HCT116 (cell line): ENCODE measurements around the gene C9orf50. TPM values are rescaled to one million over a fixed set of nuclear protein-coding genes. Genes with fewer than 3 reads are reported as not detected.
A peak's percentile ranks its signal among the peaks of the same experiment; 100 is the strongest.

Source experiments
- ATAC-seq: fragments of 200-7000 bp; cut with Tn5 transposase; 2 replicates; pipeline ENCODE4 v1.9.1; 2020; ENCODE audit warnings: mild to moderate bottlenecking, moderate library complexity
- BruUV-seq: library from RNA; stranded (reverse); fragments of 400-500 nt; replicated peaks from 2 replicates; lab custom pipeline; 2021; lab: Mats Ljungman, UMichigan
- CTCF ChIA-PET: fragments of 300-600 bp; sonication (Branson Sonifier 250); formaldehyde crosslinking; loops from one replicate; lab custom pipeline; 2021; ENCODE audit warnings: antibody characterized with exemption; lab: Charles Lee
- POLR2A ChIA-PET: fragments of 300-600, 350-600 bp; sonication (Branson Sonifier 250); formaldehyde crosslinking; loops from one replicate; lab custom pipeline; 2021; ENCODE audit warnings: antibody characterized with exemption; lab: Charles Lee
- RAD21 ChIA-PET, 2 experiments: fragments of 300-600 bp; sonication (Branson Sonifier 250); formaldehyde crosslinking; loops; one replicate each; lab custom pipeline; 2023; ENCODE audit warnings: low total read pairs in 2 of 2; ENCODE audit not compliant: uncharacterized antibody in 2 of 2, unreplicated experiment in 2 of 2, low non-redundant PET in 1 of 2; lab: Charles Lee
- DNase-seq: peaks from one replicate; pipeline ENCODE4 v3.0.0-alpha.2; 2010; ENCODE audit warnings: low read depth, low spot score
- H2AFZ ChIP-seq: fragments of 200-600 bp; shearing (Covaris generic), sonication (generic); 2 replicates; pipeline ENCODE4 v1.6.1; 2017; ENCODE audit warnings: low read depth, mixed run types, mixed read lengths, antibody characterized with exemption, low read length; ENCODE audit not compliant: poor library complexity, severe bottlenecking
- H3K27ac ChIP-seq: 2 replicates; pipeline ENCODE4 v1.5.1; 2012; ENCODE audit warnings: low read depth, low read length
- H3K27me3 ChIP-seq: fragments of 200-600 bp; sonication (generic); 2 replicates; pipeline ENCODE4 v1.6.1; 2016; ENCODE audit warnings: mixed run types, low read length, mixed read lengths; ENCODE audit not compliant: insufficient read depth
- H3K36me3 ChIP-seq, 2 experiments: fragments of 200-500 bp in 1 of 2; fragments of 200-600 bp in 1 of 2; sonication (Bioruptor generic) in 1 of 2; sonication (generic) in 1 of 2; 2 replicates each; pipeline versions ENCODE4 v1.5.1 to v1.6.1; 2014 to 2016; ENCODE audit warnings: low read length in 2 of 2, inconsistent platforms in 1 of 2, mixed read lengths in 1 of 2, mixed run types in 1 of 2; ENCODE audit not compliant: insufficient read depth in 2 of 2, control insufficient read depth in 1 of 2
- H3K4me1 ChIP-seq, 2 experiments: fragments of 200-600 bp in 1 of 2; sonication (generic) in 1 of 2; 2 replicates each; pipeline versions ENCODE4 v1.5.1 to v1.6.1; 2012 to 2017; ENCODE audit warnings: low read length in 2 of 2, inconsistent platforms in 1 of 2, mild to moderate bottlenecking in 1 of 2, mixed read lengths in 1 of 2, mixed run types in 1 of 2, moderate library complexity in 1 of 2; ENCODE audit not compliant: insufficient read depth in 2 of 2, control insufficient read depth in 1 of 2
- H3K4me2 ChIP-seq: fragments of 200-600 bp; sonication (generic); 2 replicates; pipeline ENCODE4 v1.6.1; 2017; ENCODE audit warnings: mixed run types, low read length, mixed read lengths
- H3K4me3 ChIP-seq, 2 experiments: fragments of 200-600 bp in 1 of 2; sonication (generic) in 1 of 2; replicated peaks in 1 of 2; 2 replicates each; pipeline ENCODE4 v1.5.1; 2011 to 2016; ENCODE audit warnings: low read length in 2 of 2, control low read depth in 1 of 2, low read depth in 1 of 2, mild to moderate bottlenecking in 1 of 2, mixed read lengths in 1 of 2, mixed run types in 1 of 2
- H3K79me2 ChIP-seq: fragments of 200-600 bp; sonication (generic); 2 replicates; pipeline ENCODE4 v1.6.1; 2017; ENCODE audit warnings: mild to moderate bottlenecking, mixed run types, low read length, moderate library complexity, mixed read lengths; ENCODE audit not compliant: insufficient read depth
- H3K9ac ChIP-seq: fragments of 200-600 bp; sonication (generic); 2 replicates; pipeline ENCODE4 v1.6.1; 2016; ENCODE audit warnings: low read length, mixed read lengths
- H3K9me2 ChIP-seq: fragments of 200-600 bp; sonication (generic), shearing (Covaris generic); 2 replicates; pipeline ENCODE4 v1.6.1; 2017; ENCODE audit warnings: mixed run types, mild to moderate bottlenecking, moderate library complexity; ENCODE audit not compliant: insufficient read depth
- H3K9me3 ChIP-seq, 2 experiments: fragments of 200-500 bp in 1 of 2; fragments of 200-600 bp in 1 of 2; sonication (Bioruptor generic) in 1 of 2; sonication (generic) in 1 of 2; 2 replicates each; pipeline ENCODE4 v1.6.1; 2014 to 2017; ENCODE audit warnings: low read length in 2 of 2, mixed read lengths in 2 of 2, inconsistent platforms in 1 of 2, low read depth in 1 of 2, mild to moderate bottlenecking in 1 of 2, mixed run types in 1 of 2, moderate library complexity in 1 of 2; ENCODE audit not compliant: control insufficient read depth in 1 of 2, insufficient read depth in 1 of 2
- H4K20me1 ChIP-seq: fragments of 200-600 bp; sonication (generic), shearing (Covaris generic); 2 replicates; pipeline ENCODE4 v1.6.1; 2017; ENCODE audit warnings: mixed run types, mild to moderate bottlenecking, moderate library complexity; ENCODE audit not compliant: insufficient read depth
- EZH2 ChIP-seq: fragments of 200-600 bp; sonication (generic); IDR thresholded peaks from 2 replicates; pipeline ENCODE4 v1.6.1; 2017; ENCODE audit warnings: antibody characterized with exemption, mixed run types
- SP1 ChIP-seq: IDR thresholded peaks from 2 replicates; pipeline ENCODE4 v1.6.1; 2012; ENCODE audit warnings: low read depth
- intact Hi-C: fragments of 100-400 bp; cut with micrococcal nuclease; formaldehyde crosslinking; loops from 2 replicates; pipeline ENCODE4 v1.10.0; 2022
- total RNA-seq: library from RNA; stranded (reverse); gene quantifications from one replicate; pipeline ENCODE4 v1.2.1, GENCODE V29; 2021; ENCODE audit not compliant: unreplicated experiment
- TF ChIP-seq, protein P1 (sequence below), 3 experiments: fragments of 200-600 bp in 1 of 3; sonication (generic) in 1 of 3; IDR thresholded peaks in 2 of 3; conservative IDR thresholded peaks in 1 of 3; 2 replicates each; pipeline ENCODE4 v1.5.1; 2012 to 2017; ENCODE audit warnings: low read depth in 2 of 3, low read length in 2 of 3, antibody characterized with exemption in 1 of 3, borderline replicate concordance in 1 of 3, control low read depth in 1 of 3, mild to moderate bottlenecking in 1 of 3, mixed read lengths in 1 of 3, mixed run types in 1 of 3, moderate library complexity in 1 of 3; ENCODE audit not compliant: insufficient read depth in 1 of 3
- TF ChIP-seq, protein P2 (sequence below): IDR thresholded peaks from 2 replicates; pipeline ENCODE4 v1.6.1; 2012

Gene C9orf50
- total RNA-seq, 1 experiment from 2014 or later = not detected

GRCh38 chr9:129604056-129604765 is 16.7 kb downstream of the C9orf50 start:
- Histone ChIP-seq H3K36me3 (no peaks in the 10 kb centered on the region), H3K4me2 (peak overlapping the region; percentile 51), H3K9me3 (no peaks in the 10 kb centered on the region), H3K79me2 (no peaks in the 10 kb centered on the region; the same call in 1 of the 2 replicates), H3K9ac (peak overlapping the region; percentile 18; the same call in 1 of the 2 replicates), H3K4me1 (peaks cover 87 to 95% of the 10 kb centered on the region in 2 experiments), H2AFZ (no peak overlapping the region), H3K27me3 (no peaks in the 10 kb centered on the region), H3K27ac (peak overlapping the region; percentile 96), H4K20me1 (no peaks in the 10 kb centered on the region), H3K9me2 (no peaks in the 10 kb centered on the region), H3K4me3 (no peak overlapping the region)
- DNase-seq = no peak
- intact Hi-C loops = no loop called here
- ChIA-PET CTCF (interaction anchor here (1.9 kb wide), 1 partner anchor 465 kb away, joined by 5 read pairs; no protein-coding TSS in a partner anchor), RAD21 (no interaction called here), POLR2A (interaction anchor here (0.8 to 1.6 kb wide), 6 partner anchors 12 to 426 kb away, joined by 3 to 5 read pairs (median 4); partner anchors contain the start of gene IER5L)
- TF ChIP-seq EZH2 = no peak
- TF ChIP-seq, protein P1, sequence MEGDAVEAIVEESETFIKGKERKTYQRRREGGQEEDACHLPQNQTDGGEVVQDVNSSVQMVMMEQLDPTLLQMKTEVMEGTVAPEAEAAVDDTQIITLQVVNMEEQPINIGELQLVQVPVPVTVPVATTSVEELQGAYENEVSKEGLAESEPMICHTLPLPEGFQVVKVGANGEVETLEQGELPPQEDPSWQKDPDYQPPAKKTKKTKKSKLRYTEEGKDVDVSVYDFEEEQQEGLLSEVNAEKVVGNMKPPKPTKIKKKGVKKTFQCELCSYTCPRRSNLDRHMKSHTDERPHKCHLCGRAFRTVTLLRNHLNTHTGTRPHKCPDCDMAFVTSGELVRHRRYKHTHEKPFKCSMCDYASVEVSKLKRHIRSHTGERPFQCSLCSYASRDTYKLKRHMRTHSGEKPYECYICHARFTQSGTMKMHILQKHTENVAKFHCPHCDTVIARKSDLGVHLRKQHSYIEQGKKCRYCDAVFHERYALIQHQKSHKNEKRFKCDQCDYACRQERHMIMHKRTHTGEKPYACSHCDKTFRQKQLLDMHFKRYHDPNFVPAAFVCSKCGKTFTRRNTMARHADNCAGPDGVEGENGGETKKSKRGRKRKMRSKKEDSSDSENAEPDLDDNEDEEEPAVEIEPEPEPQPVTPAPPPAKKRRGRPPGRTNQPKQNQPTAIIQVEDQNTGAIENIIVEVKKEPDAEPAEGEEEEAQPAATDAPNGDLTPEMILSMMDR (IDR thresholded peaks at IDR 0.05 in 2 of 3, conservative IDR thresholded peaks at IDR 0.05 in 1 of 3; ENCODE audit: borderline replicate concordance in 1 of 3, insufficient read depth in 1 of 3, low read depth in 2 of 3, low read length in 2 of 3) = no peak
- TF ChIP-seq, protein P2, sequence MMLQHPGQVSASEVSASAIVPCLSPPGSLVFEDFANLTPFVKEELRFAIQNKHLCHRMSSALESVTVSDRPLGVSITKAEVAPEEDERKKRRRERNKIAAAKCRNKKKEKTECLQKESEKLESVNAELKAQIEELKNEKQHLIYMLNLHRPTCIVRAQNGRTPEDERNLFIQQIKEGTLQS = no peak
- TF ChIP-seq SP1 = no peak
- no peak for ATAC-seq
- no TSS peak for BruUV-seq
